Tibial nerve (tissue), 4 donors: ENCODE measurements around the gene NT5C1B. TPM values are rescaled to one million over a fixed set of nuclear protein-coding genes. Genes with fewer than 3 reads are reported as not detected.

Experiments used
- DNase-seq, 2 donors: peaks; one replicate each; pipeline ENCODE4 v3.0.0-alpha.2; 2019; ENCODE audit warnings: low spot score in 2 of 2
- H3K27ac ChIP-seq, 4 donors: fragments of 200-600 bp; sonication (generic) in 3 of 4; one replicate each; pipeline ENCODE4 v1.5.1; 2017 to 2019; ENCODE audit warnings: mild to moderate bottlenecking in 1 of 4
- H3K27me3 ChIP-seq, 2 donors: fragments of 200-600 bp; sonication (generic) in 1 of 2; one replicate each; pipeline versions ENCODE4 v1.5.1 to v1.6.0; 2017 to 2019
- H3K36me3 ChIP-seq, 3 donors: fragments of 200-600 bp; sonication (generic); one replicate each; pipeline ENCODE4 v1.5.1; 2018 to 2019
- H3K4me1 ChIP-seq, 4 donors: fragments of 200-600 bp; sonication (generic) in 3 of 4; one replicate each; pipeline ENCODE4 v1.5.1; 2017 to 2019
- H3K4me3 ChIP-seq, 4 donors: fragments of 200-600 bp; sonication (generic) in 3 of 4; one replicate each; pipeline ENCODE4 v1.5.1; 2017 to 2019; ENCODE audit warnings: mild to moderate bottlenecking in 1 of 4, moderate library complexity in 1 of 4
- H3K9me3 ChIP-seq, 4 donors: fragments of 200-600 bp; sonication (generic) in 3 of 4; one replicate each; pipeline ENCODE4 v1.5.1; 2017 to 2019
- CTCF ChIP-seq, 5 experiments: fragments of 200-600 bp in 3 of 5; fragments of 450-650 bp in 2 of 5; sonication (generic) in 3 of 5; IDR thresholded peaks; one replicate each; pipeline ENCODE4 v1.5.1; 2016 to 2019; ENCODE audit warnings: antibody characterized with exemption in 5 of 5, mild to moderate bottlenecking in 3 of 5, moderate library complexity in 2 of 5
- EP300 ChIP-seq, 2 donors: sonication (generic); formaldehyde crosslinking; IDR thresholded peaks; one replicate each; pipeline ENCODE4 v1.6.1; 2017; ENCODE audit warnings: antibody characterized with exemption in 2 of 2, mild to moderate bottlenecking in 1 of 2
- POLR2A ChIP-seq, 2 donors: fragments of 450-650 bp; IDR thresholded peaks; one replicate each; pipeline ENCODE4 v1.6.1; 2017; ENCODE audit warnings: antibody characterized with exemption in 2 of 2, mild to moderate bottlenecking in 2 of 2, moderate library complexity in 2 of 2
- WGBS, 2 donors: methylation state at CpG; one replicate each; pipeline ENCODE4 v1.1.5; 2018; 5-methylcytosine and 5-hydroxymethylcytosine counted together
- total RNA-seq, 4 donors: library from RNA; depleted of rRNA; stranded (reverse); fragments of >200 nt; gene quantifications; one replicate each; pipeline ENCODE4 v1.1.0, GENCODE V29; 2016

Gene NT5C1B
- total RNA-seq, 4 donors from 2014 or later: not detected

DNA sequence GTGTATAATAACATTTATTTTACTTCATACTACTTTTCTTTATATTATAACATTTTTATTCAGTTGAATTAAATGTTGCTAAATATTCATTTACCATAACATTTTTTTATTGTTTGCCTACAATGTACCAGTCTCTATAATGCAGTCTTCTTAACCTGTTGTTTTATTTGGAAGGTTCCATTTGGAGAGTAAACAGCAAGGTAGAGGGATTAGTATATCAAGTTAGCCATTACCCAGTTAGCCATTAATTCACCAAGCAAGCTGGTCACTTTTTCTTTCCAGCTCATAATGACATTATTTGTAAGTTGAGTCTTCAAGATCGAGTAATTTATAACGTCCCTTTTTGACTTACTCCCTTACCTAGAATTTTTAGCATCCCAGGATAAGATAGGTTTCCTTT, 29.7 kb upstream of the NT5C1B start:
- WGBS, 2 donors: 94 to 95% methylated on average over 2 of the region's 2 CpGs
- no peaks in the 10 kb centered on the region for H3K9me3 ChIP-seq
- TF ChIP-seq CTCF (IDR thresholded peaks at IDR 0.05): no peak
- TF ChIP-seq POLR2A (IDR thresholded peaks at IDR 0.05): no peak
- TF ChIP-seq EP300 (IDR thresholded peaks at IDR 0.05): no peak

DNA sequence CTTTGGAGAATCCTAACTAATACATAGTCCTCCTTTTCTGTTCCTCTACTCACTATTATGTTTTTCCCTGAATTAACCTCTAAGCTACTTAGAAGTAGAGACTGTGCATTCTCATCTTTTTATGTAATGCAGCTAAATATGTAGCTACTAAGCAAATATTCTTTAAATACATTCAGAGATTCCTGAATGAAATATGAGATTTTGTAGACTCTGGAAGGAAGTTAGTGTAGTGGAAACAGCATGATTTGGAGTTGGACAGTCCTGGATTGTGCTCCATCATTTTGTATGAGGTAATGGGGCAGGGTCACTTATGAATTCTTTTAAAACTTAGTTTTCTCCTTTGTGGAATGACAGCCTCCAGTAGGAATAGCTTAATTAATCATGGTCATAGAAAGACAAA, 24.7 kb upstream of the NT5C1B start:
- H3K36me3 ChIP-seq: no peaks in the 10 kb centered on the region
- no peak for DNase-seq
- H3K4me3 ChIP-seq: no peak overlapping the region
- TF ChIP-seq EP300 (IDR thresholded peaks at IDR 0.05) (no peak), POLR2A (IDR thresholded peaks at IDR 0.05) (no peak), CTCF (IDR thresholded peaks at IDR 0.05) (no peak)
- no peaks in the 10 kb centered on the region for H3K27me3 ChIP-seq
- H3K27ac ChIP-seq: no peak overlapping the region
- no peaks in the 10 kb centered on the region for H3K9me3 ChIP-seq
- no peaks in the 10 kb centered on the region for H3K4me1 ChIP-seq

More for the DNA sequence above, 29.7 kb upstream of the NT5C1B start:
- Histone ChIP-seq H3K4me1 (no peaks in the 10 kb centered on the region), H3K27ac (no peak overlapping the region), H3K36me3 (no peaks in the 10 kb centered on the region), H3K27me3 (no peaks in the 10 kb centered on the region), H3K4me3 (no peak overlapping the region)
- DNase-seq: no peak

DNA sequence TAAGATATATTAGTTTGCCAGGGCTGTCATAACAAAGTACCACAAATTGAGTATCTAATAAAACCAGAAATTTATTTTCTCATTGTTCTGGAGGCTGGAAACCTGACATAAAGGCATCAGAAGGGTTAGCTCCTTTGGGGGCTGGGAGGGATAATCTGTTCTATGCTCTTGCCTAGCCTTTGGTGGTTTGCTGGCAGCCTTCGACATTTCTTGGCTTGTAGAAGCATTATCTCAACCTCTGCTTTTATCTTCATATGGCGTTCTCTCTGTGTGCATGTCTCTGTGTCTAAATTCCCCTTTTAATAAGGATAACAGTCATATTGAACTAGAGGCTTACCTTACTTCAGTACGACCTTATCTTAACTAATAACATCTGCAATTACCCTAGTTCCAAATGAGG, 22.8 kb upstream of the NT5C1B start:
- Histone ChIP-seq H3K4me1 (no peaks in the 10 kb centered on the region), H3K4me3 (no peak overlapping the region), H3K9me3 (no peaks in the 10 kb centered on the region), H3K27ac (no peak overlapping the region), H3K27me3 (no peaks in the 10 kb centered on the region), H3K36me3 (no peaks in the 10 kb centered on the region)
- WGBS, 2 donors: 77% methylated on average over 3 of the region's 3 CpGs
- TF ChIP-seq EP300 (IDR thresholded peaks at IDR 0.05) (no peak), POLR2A (IDR thresholded peaks at IDR 0.05) (no peak), CTCF (IDR thresholded peaks at IDR 0.05) (no peak)
- DNase-seq: no peak

DNA sequence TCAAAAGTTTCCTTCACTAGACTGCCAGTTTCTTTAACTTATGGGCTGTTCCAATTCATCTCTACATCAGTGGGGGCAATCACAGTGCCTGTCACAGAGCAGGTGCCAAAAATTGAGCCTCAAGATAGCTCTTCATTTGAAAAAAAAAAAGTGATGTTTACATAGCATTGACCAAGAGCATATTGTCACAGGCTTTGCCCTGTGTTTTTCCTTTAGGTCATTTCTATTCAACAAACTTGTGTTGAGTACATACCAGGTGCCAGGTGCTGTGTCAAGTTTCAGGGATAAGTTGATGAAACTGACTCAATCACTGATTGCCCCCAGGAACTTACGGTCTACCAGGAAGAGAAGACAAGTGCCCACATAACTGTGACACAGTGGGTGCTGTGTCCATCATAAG, 22.2 kb upstream of the NT5C1B start:
- Histone ChIP-seq H3K27ac (no peak overlapping the region), H3K4me1 (no peaks in the 10 kb centered on the region), H3K9me3 (no peaks in the 10 kb centered on the region), H3K27me3 (no peaks in the 10 kb centered on the region), H3K4me3 (no peak overlapping the region), H3K36me3 (no peaks in the 10 kb centered on the region)
- 75 to 92% methylated on average over 1 of the region's 1 CpG for WGBS, 2 donors
- no peak for DNase-seq
- no peak for TF ChIP-seq POLR2A (IDR thresholded peaks at IDR 0.05)

DNA sequence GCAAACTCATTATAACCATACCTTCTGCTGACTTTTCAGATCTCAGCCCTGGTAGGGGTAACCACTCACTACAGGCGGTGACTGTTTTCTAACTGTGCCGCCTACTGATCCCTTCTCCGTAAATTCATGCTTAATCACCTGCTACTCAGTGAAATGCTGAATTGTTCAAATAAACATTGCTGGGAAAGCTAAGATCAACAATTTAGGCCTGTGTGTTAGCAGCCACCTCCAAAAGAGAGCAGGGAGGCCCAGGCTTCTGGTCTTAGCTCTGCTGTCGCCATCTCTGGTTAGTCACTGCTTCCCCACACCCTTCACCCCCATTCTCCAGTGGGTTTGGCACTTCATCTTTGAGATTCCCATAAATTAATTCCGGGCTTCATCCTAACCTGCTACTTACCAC, 21.8 kb upstream of the NT5C1B start:
- 94 to 98% methylated on average over 5 of the region's 5 CpGs for whole genome bisulfite sequencing, 2 donors
- no peak overlapping the region for H3K27ac ChIP-seq
- no peaks in the 10 kb centered on the region for H3K27me3 ChIP-seq
- DNase-seq: no peak
- TF ChIP-seq CTCF (IDR thresholded peaks at IDR 0.05): no peak
- TF ChIP-seq EP300 (IDR thresholded peaks at IDR 0.05): no peak
- no peak for TF ChIP-seq POLR2A (IDR thresholded peaks at IDR 0.05)
- no peaks in the 10 kb centered on the region for H3K4me1 ChIP-seq
- no peak overlapping the region for H3K4me3 ChIP-seq
- H3K36me3 ChIP-seq: no peaks in the 10 kb centered on the region
- H3K9me3 ChIP-seq: no peaks in the 10 kb centered on the region

- WGBS, 2 donors: 90 to 100% methylated on average over 1 of the region's 1 CpG
- DNase-seq: no peak
- H3K4me3 ChIP-seq: no peak overlapping the region
- H3K9me3 ChIP-seq: no peaks in the 10 kb centered on the region
- no peaks in the 10 kb centered on the region for H3K27me3 ChIP-seq
- TF ChIP-seq EP300 (IDR thresholded peaks at IDR 0.05) (no peak), CTCF (IDR thresholded peaks at IDR 0.05) (no peak), POLR2A (IDR thresholded peaks at IDR 0.05) (no peak)
- H3K27ac ChIP-seq: no peak overlapping the region
- H3K4me1 ChIP-seq: peaks cover 0 to 1% (median 0%) of the 10 kb centered on the region in 4 donors
- no peaks in the 10 kb centered on the region for H3K36me3 ChIP-seq
Measured at GRCh38 chr2:18610651-18611050, 21.3 kb upstream of the NT5C1B start.
